Measurements from ENCODE around the gene FBLN5.

- TF ChIP-seq POLR2AphosphoS5 (IDR thresholded peaks at IDR 0.05), result no peak
- no peak for TF ChIP-seq EP300 (IDR thresholded peaks at IDR 0.05)
Observed at GRCh38 chr14:91983588-91983987, 36.1 kb upstream of the FBLN5 start.
